Neural cell (in vitro differentiated cells): Measurements from ENCODE around the gene COG8. TPM values are rescaled to one million over a fixed set of nuclear protein-coding genes. Genes with fewer than 3 reads are reported as not detected.

Experiments
- H2AFZ ChIP-seq: fragments of 200-600, 300-800 bp; sonication (generic), shearing (Covaris generic); 2 replicates; pipeline ENCODE4 v1.6.0; 2014; ENCODE audit warnings: low read depth, mild to moderate bottlenecking, antibody characterized with exemption, low read length, moderate library complexity
- H3F3A ChIP-seq: fragments of 200-600 bp; shearing (Covaris generic); 2 replicates; pipeline ENCODE4 v1.6.1; 2016; ENCODE audit warnings: mild to moderate bottlenecking, moderate library complexity, mixed read lengths, antibody characterized with exemption, low read length; ENCODE audit not compliant: insufficient read depth, poor library complexity, severe bottlenecking
- H3K27ac ChIP-seq: fragments of 200-600, 300-800 bp; sonication (generic), shearing (Covaris generic); 2 replicates; pipeline ENCODE4 v1.5.1; 2014; ENCODE audit warnings: mild to moderate bottlenecking, low read length, moderate library complexity
- H3K27me3 ChIP-seq: fragments of 300-800, 200-600 bp; sonication (generic), shearing (Covaris generic); 2 replicates; pipeline ENCODE4 v1.6.0; 2014; ENCODE audit warnings: mild to moderate bottlenecking, low read depth, low read length, moderate library complexity; ENCODE audit not compliant: insufficient read depth
- H3K36me3 ChIP-seq: fragments of 300-800, 200-600 bp; sonication (generic), shearing (Covaris generic); 2 replicates; pipeline ENCODE4 v1.5.1; 2014; ENCODE audit warnings: mild to moderate bottlenecking, antibody characterized with exemption, low read length, moderate library complexity; ENCODE audit not compliant: insufficient read depth
- H3K4me2 ChIP-seq: fragments of 300-800, 200-600 bp; sonication (generic), shearing (Covaris generic); 2 replicates; pipeline ENCODE4 v1.6.0; 2014; ENCODE audit warnings: mild to moderate bottlenecking, low read length
- H3K4me3 ChIP-seq: fragments of 300-800, 200-600 bp; sonication (generic), shearing (Covaris generic); 2 replicates; pipeline ENCODE4 v1.5.1; 2014; ENCODE audit warnings: mild to moderate bottlenecking, low read length, moderate library complexity
- H3K79me2 ChIP-seq: fragments of 200-600 bp; shearing (Covaris generic); replicated peaks from 2 replicates; pipeline ENCODE4 v1.6.0; 2014; ENCODE audit warnings: mild to moderate bottlenecking, low read length, moderate library complexity; ENCODE audit not compliant: insufficient read depth
- H3K9ac ChIP-seq: fragments of 300-800, 200-600 bp; sonication (generic), shearing (Covaris generic); 2 replicates; pipeline ENCODE4 v1.6.1; 2016; ENCODE audit warnings: mild to moderate bottlenecking, low read length, mixed read lengths
- H3K9me2 ChIP-seq: fragments of 200-600 bp; shearing (Covaris generic); 2 replicates; pipeline ENCODE4 v1.6.1; 2016; ENCODE audit warnings: mild to moderate bottlenecking, low read length, mixed read lengths; ENCODE audit not compliant: insufficient read depth
- H3K9me3 ChIP-seq: fragments of 200-600, 300-800 bp; sonication (generic), shearing (Covaris generic); 2 replicates; pipeline ENCODE4 v1.6.1; 2016; ENCODE audit warnings: mild to moderate bottlenecking, mixed run types, low read length, moderate library complexity, mixed read lengths
- H4K20me1 ChIP-seq: fragments of 200-600 bp; shearing (Covaris generic); 2 replicates; pipeline ENCODE4 v1.6.1; 2016; ENCODE audit warnings: mild to moderate bottlenecking, mixed run types; ENCODE audit not compliant: insufficient read depth
- EP300 ChIP-seq: fragments of 450-650 bp; conservative IDR thresholded peaks from 2 replicates; pipeline ENCODE4 v1.6.1; 2014; ENCODE audit warnings: antibody characterized with exemption, mild to moderate bottlenecking, moderate library complexity; ENCODE audit not compliant: poor library complexity, severe bottlenecking
- EZH2 ChIP-seq: fragments of 200-600, 300-800 bp; shearing (Covaris generic), sonication (generic); IDR thresholded peaks from 2 replicates; pipeline ENCODE4 v1.6.1; 2014; ENCODE audit warnings: antibody characterized with exemption, low read length, borderline replicate concordance, mild to moderate bottlenecking; ENCODE audit not compliant: insufficient read depth, poor library complexity, severe bottlenecking
- MXI1 ChIP-seq: fragments of 450-650 bp; conservative IDR thresholded peaks from 2 replicates; pipeline ENCODE4 v1.6.1; 2014; ENCODE audit warnings: antibody characterized with exemption, mild to moderate bottlenecking; ENCODE audit not compliant: poor library complexity, severe bottlenecking
- POLR2AphosphoS5 ChIP-seq: IDR thresholded peaks from 2 replicates; pipeline ENCODE4 v1.6.1; 2012
- RAD21 ChIP-seq: fragments of 450-650 bp; conservative IDR thresholded peaks from 2 replicates; pipeline ENCODE4 v1.6.1; 2014; ENCODE audit warnings: antibody characterized with exemption, mild to moderate bottlenecking, moderate library complexity
- SMC3 ChIP-seq: fragments of 450-650 bp; conservative IDR thresholded peaks from 2 replicates; pipeline ENCODE4 v1.6.1; 2014; ENCODE audit warnings: antibody characterized with exemption, mild to moderate bottlenecking, moderate library complexity; ENCODE audit not compliant: poor library complexity
- TAF1 ChIP-seq: IDR thresholded peaks from 2 replicates; pipeline ENCODE4 v1.6.1; 2012; ENCODE audit warnings: low read depth
- polyA plus RNA-seq: library from polyadenylated mRNA; depleted of rRNA; stranded (reverse); fragments of >200 nt; gene quantifications from 2 replicates; pipeline ENCODE4 v1.2.3, GENCODE V29; 2014
- TF ChIP-seq, protein P1 (sequence below): fragments of 450-650 bp; IDR thresholded peaks from 2 replicates; pipeline ENCODE4 v1.5.1; 2014; ENCODE audit warnings: antibody characterized with exemption, mild to moderate bottlenecking, moderate library complexity; ENCODE audit not compliant: poor library complexity, severe bottlenecking
- TF ChIP-seq, protein P2 (sequence below): IDR thresholded peaks from 2 replicates; pipeline ENCODE4 v1.6.1; 2012; ENCODE audit warnings: borderline replicate concordance

The COG8 gene
- polyA plus RNA-seq, 1 donor from 2014 or later, result 27.8 TPM

DNA sequence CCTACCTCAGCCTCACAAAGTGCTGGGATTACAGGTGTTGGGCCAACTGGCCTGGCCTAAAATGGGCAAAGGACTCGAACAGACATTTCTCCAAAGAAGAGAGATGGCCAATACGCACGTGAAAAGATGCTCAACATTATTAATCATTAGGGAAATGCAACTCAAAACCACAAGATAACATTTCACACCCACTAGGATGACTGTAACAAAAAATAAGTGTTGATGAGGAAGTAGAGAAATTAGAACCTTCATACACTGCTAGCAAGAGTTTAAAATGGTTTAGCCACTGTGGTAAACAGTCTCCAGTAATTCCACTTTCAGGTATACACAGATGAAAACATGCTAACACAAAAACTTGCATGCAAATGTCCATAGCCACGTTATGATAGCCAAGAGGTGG lies 6.6 kb upstream of the COG8 start:
- H3K79me2 ChIP-seq, result peaks cover 4% of the 10 kb centered on the region
- H3K4me2 ChIP-seq, result no peak overlapping the region
- H3K9ac ChIP-seq, result no peak overlapping the region
- H4K20me1 ChIP-seq, result no peaks in the 10 kb centered on the region
- peaks cover 6% of the 10 kb centered on the region for H3K36me3 ChIP-seq
- no peak overlapping the region for H3K27ac ChIP-seq
- H2AFZ ChIP-seq, result no peak overlapping the region
- TF ChIP-seq RAD21 (no peak), POLR2AphosphoS5 (no peak), SMC3 (no peak), MXI1 (no peak), TAF1 (no peak), EP300 (no peak), EZH2 (no peak)
- TF ChIP-seq, protein P1, sequence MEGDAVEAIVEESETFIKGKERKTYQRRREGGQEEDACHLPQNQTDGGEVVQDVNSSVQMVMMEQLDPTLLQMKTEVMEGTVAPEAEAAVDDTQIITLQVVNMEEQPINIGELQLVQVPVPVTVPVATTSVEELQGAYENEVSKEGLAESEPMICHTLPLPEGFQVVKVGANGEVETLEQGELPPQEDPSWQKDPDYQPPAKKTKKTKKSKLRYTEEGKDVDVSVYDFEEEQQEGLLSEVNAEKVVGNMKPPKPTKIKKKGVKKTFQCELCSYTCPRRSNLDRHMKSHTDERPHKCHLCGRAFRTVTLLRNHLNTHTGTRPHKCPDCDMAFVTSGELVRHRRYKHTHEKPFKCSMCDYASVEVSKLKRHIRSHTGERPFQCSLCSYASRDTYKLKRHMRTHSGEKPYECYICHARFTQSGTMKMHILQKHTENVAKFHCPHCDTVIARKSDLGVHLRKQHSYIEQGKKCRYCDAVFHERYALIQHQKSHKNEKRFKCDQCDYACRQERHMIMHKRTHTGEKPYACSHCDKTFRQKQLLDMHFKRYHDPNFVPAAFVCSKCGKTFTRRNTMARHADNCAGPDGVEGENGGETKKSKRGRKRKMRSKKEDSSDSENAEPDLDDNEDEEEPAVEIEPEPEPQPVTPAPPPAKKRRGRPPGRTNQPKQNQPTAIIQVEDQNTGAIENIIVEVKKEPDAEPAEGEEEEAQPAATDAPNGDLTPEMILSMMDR, result no peak
- TF ChIP-seq, protein P2, sequence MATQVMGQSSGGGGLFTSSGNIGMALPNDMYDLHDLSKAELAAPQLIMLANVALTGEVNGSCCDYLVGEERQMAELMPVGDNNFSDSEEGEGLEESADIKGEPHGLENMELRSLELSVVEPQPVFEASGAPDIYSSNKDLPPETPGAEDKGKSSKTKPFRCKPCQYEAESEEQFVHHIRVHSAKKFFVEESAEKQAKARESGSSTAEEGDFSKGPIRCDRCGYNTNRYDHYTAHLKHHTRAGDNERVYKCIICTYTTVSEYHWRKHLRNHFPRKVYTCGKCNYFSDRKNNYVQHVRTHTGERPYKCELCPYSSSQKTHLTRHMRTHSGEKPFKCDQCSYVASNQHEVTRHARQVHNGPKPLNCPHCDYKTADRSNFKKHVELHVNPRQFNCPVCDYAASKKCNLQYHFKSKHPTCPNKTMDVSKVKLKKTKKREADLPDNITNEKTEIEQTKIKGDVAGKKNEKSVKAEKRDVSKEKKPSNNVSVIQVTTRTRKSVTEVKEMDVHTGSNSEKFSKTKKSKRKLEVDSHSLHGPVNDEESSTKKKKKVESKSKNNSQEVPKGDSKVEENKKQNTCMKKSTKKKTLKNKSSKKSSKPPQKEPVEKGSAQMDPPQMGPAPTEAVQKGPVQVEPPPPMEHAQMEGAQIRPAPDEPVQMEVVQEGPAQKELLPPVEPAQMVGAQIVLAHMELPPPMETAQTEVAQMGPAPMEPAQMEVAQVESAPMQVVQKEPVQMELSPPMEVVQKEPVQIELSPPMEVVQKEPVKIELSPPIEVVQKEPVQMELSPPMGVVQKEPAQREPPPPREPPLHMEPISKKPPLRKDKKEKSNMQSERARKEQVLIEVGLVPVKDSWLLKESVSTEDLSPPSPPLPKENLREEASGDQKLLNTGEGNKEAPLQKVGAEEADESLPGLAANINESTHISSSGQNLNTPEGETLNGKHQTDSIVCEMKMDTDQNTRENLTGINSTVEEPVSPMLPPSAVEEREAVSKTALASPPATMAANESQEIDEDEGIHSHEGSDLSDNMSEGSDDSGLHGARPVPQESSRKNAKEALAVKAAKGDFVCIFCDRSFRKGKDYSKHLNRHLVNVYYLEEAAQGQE, result no peak
- no peaks in the 10 kb centered on the region for H3K9me3 ChIP-seq
- H3K9me2 ChIP-seq, result no peaks in the 10 kb centered on the region
- H3F3A ChIP-seq, result no peaks in the 10 kb centered on the region
- H3K4me3 ChIP-seq, result no peak overlapping the region
- H3K27me3 ChIP-seq, result no peaks in the 10 kb centered on the region

DNA sequence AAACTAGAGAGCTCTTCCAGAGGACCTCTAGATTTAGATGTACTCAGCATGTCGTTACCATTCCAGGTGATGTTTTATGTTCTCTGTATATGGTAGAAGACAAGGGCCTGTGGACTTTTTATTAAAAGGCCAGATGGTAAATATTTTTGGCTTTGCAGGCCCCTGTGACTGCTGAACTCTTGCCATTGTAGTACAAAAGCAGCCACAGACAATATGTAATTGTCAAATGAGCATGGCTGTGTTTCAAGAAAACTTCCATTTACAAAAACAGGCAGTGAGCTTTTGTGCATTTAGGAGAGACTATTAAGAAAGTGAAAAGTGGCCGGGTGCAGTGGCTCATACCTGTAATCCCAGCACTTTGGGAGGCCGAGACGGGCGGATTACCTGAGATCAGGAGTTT lies 4.8 kb upstream of the COG8 start:
- peaks cover 6% of the 10 kb centered on the region for H3K36me3 ChIP-seq
- H2AFZ ChIP-seq, result no peak overlapping the region
- TF ChIP-seq TAF1 (no peak), EZH2 (no peak), MXI1 (no peak), RAD21 (no peak), POLR2AphosphoS5 (no peak), SMC3 (no peak), EP300 (no peak)
- TF ChIP-seq, protein P1, result no peak
- TF ChIP-seq, protein P2, result no peak
- peaks cover 14% of the 10 kb centered on the region for H3K79me2 ChIP-seq
- no peaks in the 10 kb centered on the region for H3F3A ChIP-seq
- H3K4me2 ChIP-seq, result no peak overlapping the region
- no peak overlapping the region for H3K4me3 ChIP-seq
- H3K9me3 ChIP-seq, result no peaks in the 10 kb centered on the region
- H3K27me3 ChIP-seq, result no peaks in the 10 kb centered on the region
- H3K9me2 ChIP-seq, result no peaks in the 10 kb centered on the region
- H4K20me1 ChIP-seq, result no peaks in the 10 kb centered on the region
- no peak overlapping the region for H3K9ac ChIP-seq
- H3K27ac ChIP-seq, result no peak overlapping the region
